Stimulated activated CD4-positive, alpha-beta T cell treated with anti-CD3 and anti-CD28 coated beads, TNF-alpha, amount 100 ng/mL, for 4 hours (primary cell): Measurements from ENCODE around the gene RAB36.
"Not testable (repeated sequence)": the region's sequence is repeated elsewhere in the genome, so short reads cannot be mapped to it uniquely, and the experiment has no call there.

ENCODE experiments used
- DNase-seq, 3 experiments: peaks; one replicate each; pipeline ENCODE4 v3.0.0-alpha.2; 2020; ENCODE audit warnings: low read depth in 3 of 3

Gene RAB36

GRCh38 chr22:23121000-23121421 is 24.3 kb upstream of the RAB36 start:
- DNase-seq = no peak

GRCh38 chr22:23121424-23121823 is 23.9 kb upstream of the RAB36 start:
- no peak for DNase-seq

- no peak for DNase-seq
Measured at GRCh38 chr22:23122216-23122957, 22.9 kb upstream of the RAB36 start.

- no peak for DNase-seq
Measured at GRCh38 chr22:23122992-23123803, 22.1 kb upstream of the RAB36 start.

GRCh38 chr22:23123804-23124254 is 21.4 kb upstream of the RAB36 start:
- DNase-seq = no peak

GRCh38 chr22:23124611-23125511 is 20.4 kb upstream of the RAB36 start:
- no peak for DNase-seq

GRCh38 chr22:23125512-23126103 is 19.7 kb upstream of the RAB36 start:
- DNase-seq = no peak

GRCh38 chr22:23126165-23127054 is 18.9 kb upstream of the RAB36 start:
- no peak for DNase-seq

GRCh38 chr22:23127055-23127756 is 18.1 kb upstream of the RAB36 start:
- DNase-seq = no peak

- no peak for DNase-seq
Measured at GRCh38 chr22:23127788-23128187, 17.5 kb upstream of the RAB36 start.

GRCh38 chr22:23128269-23129108 is 16.8 kb upstream of the RAB36 start:
- DNase-seq = peak; percentile 48 to 55 (median 50)

- DNase-seq = no peak
Measured at GRCh38 chr22:23129149-23129548, 16.1 kb upstream of the RAB36 start.

- no peak for DNase-seq
Measured at GRCh38 chr22:23130697-23131096, 14.6 kb upstream of the RAB36 start.

GRCh38 chr22:23131931-23132330 is 13.3 kb upstream of the RAB36 start:
- no peak for DNase-seq

GRCh38 chr22:23132376-23133091 is 12.7 kb upstream of the RAB36 start:
- DNase-seq = no peak

- DNase-seq = no peak
Measured at GRCh38 chr22:23133922-23134321, 11.4 kb upstream of the RAB36 start.

GRCh38 chr22:23136991-23137390 is 8.3 kb upstream of the RAB36 start:
- not testable (repeated sequence) for DNase-seq

- no peak for DNase-seq
Measured at GRCh38 chr22:23137468-23137867, 7.8 kb upstream of the RAB36 start.
